K562 (cell line): ENCODE measurements around the gene ALG12. TPM values are rescaled to one million over a fixed set of nuclear protein-coding genes. Genes with fewer than 3 reads are reported as not detected.
A peak's percentile ranks its signal among the peaks of the same experiment; 100 is the strongest.

Experiments used
- ATAC-seq: fragments of 200-7000 bp; cut with Tn5 transposase; 3 replicates; pipeline ENCODE4 v1.9.1; 2020; ENCODE audit warnings: moderate library complexity
- BruUV-seq: library from RNA; stranded (reverse); fragments of 400-500 nt; replicated peaks from 2 replicates; lab custom pipeline; 2021; lab: Mats Ljungman, UMichigan
- CTCF ChIA-PET: fragments of 300-600 bp; formaldehyde crosslinking; extraction: SDS; loops from one replicate; lab custom pipeline; 2021; ENCODE audit warnings: low intra/inter-chr PET ratio; lab: Yijun Ruan, JAX
- POLR2A ChIA-PET: fragments of 300-600, 350-650 bp; sonication (Branson Sonifier 250); formaldehyde crosslinking; extraction: SDS; loops from one replicate; lab custom pipeline; 2021; ENCODE audit warnings: antibody characterized with exemption, inconsistent platforms; lab: Yijun Ruan, JAX
- DNase-seq, 4 experiments: peaks; one replicate each; pipeline versions ENCODE4 v3.0.0 to v3.0.0-alpha.2; 2011 to 2018; ENCODE audit warnings: low spot score in 3 of 4, mixed read lengths in 3 of 4; ENCODE audit errors: extremely low read depth in 1 of 4
- FAIRE-seq: peaks from 2 replicates; lab custom pipeline; 2011; peaks lifted over from hg19 to GRCh38; lab: Jason Lieb, UNC
- H2AFZ ChIP-seq: 2 replicates; pipeline ENCODE4 v1.6.0; 2011; ENCODE audit warnings: low read depth, low read length, control low read depth, inconsistent platforms
- H3K27ac ChIP-seq: fragments of 200-600 bp; 3 replicates; pipeline ENCODE4 v1.8.0; 2011; ENCODE audit warnings: low read depth, mild to moderate bottlenecking, control low read depth, inconsistent platforms, low read length, moderate library complexity, mixed read lengths; ENCODE audit errors: extremely low read depth
- H3K27me3 ChIP-seq, 2 experiments: fragments of 300-600 bp in 1 of 2; 2 replicates in 1 of 2; 3 replicates in 1 of 2; pipeline versions ENCODE4 v1.6.0 to v1.8.0; 2011; ENCODE audit warnings: inconsistent platforms in 2 of 2, low read length in 2 of 2, mild to moderate bottlenecking in 1 of 2, mixed read lengths in 1 of 2, moderate library complexity in 1 of 2; ENCODE audit not compliant: control insufficient read depth in 2 of 2, insufficient read depth in 2 of 2
- H3K36me3 ChIP-seq: fragments of 300-600 bp; 3 replicates; pipeline ENCODE4 v1.8.0; 2011; ENCODE audit warnings: mild to moderate bottlenecking, low read length, inconsistent platforms; ENCODE audit not compliant: control insufficient read depth, insufficient read depth
- H3K4me1 ChIP-seq, 2 experiments: fragments of 200-600 bp in 1 of 2; replicated peaks in 1 of 2; 2 replicates in 1 of 2; 3 replicates in 1 of 2; pipeline versions ENCODE4 v1.5.1 to v1.8.0; 2011; ENCODE audit warnings: inconsistent platforms in 2 of 2, low read length in 2 of 2, mild to moderate bottlenecking in 1 of 2, mixed read lengths in 1 of 2, moderate library complexity in 1 of 2; ENCODE audit not compliant: control insufficient read depth in 2 of 2, insufficient read depth in 2 of 2
- H3K4me2 ChIP-seq: 2 replicates; pipeline ENCODE4 v1.6.1; 2011; ENCODE audit warnings: low read length, control low read depth, inconsistent platforms, mixed read lengths; ENCODE audit not compliant: insufficient read depth
- H3K4me3 ChIP-seq: fragments of 200-600 bp; sonication (generic), shearing (Covaris generic); 2 replicates; pipeline ENCODE4 v1.5.1; 2016; ENCODE audit warnings: control low read depth, inconsistent platforms
- H3K79me2 ChIP-seq: fragments of 200-600 bp; 3 replicates; pipeline ENCODE4 v1.8.0; 2011; ENCODE audit warnings: low read length, inconsistent platforms; ENCODE audit not compliant: control insufficient read depth, insufficient read depth
- H3K9ac ChIP-seq, 2 experiments: 2 replicates each; pipeline versions ENCODE4 v1.6.0 to v1.6.1; 2011; ENCODE audit warnings: low read depth in 2 of 2, low read length in 2 of 2, control low read depth in 1 of 2, inconsistent platforms in 1 of 2, mild to moderate bottlenecking in 1 of 2, mixed read lengths in 1 of 2; ENCODE audit not compliant: insufficient read depth in 1 of 2
- H3K9me1 ChIP-seq: one replicate; pipeline ENCODE4 v1.6.0; 2011; ENCODE audit warnings: inconsistent platforms, mild to moderate bottlenecking, low read length, moderate library complexity; ENCODE audit not compliant: control insufficient read depth, insufficient read depth
- H3K9me3 ChIP-seq: replicated peaks from 2 replicates; pipeline ENCODE4 v1.5.1; 2011; ENCODE audit warnings: low read depth, low read length, inconsistent platforms; ENCODE audit not compliant: control insufficient read depth, insufficient read depth
- H4K20me1 ChIP-seq: replicated peaks from 2 replicates; pipeline ENCODE4 v1.6.1; 2011; ENCODE audit warnings: low read length, inconsistent platforms, mixed read lengths; ENCODE audit not compliant: control insufficient read depth, insufficient read depth
- DEAF1 ChIP-seq: fragments of 450-650 bp; formaldehyde crosslinking; IDR thresholded peaks from 2 replicates; pipeline ENCODE4 v1.4.0; 2020; ENCODE audit warnings: mild to moderate bottlenecking, moderate library complexity
- FOSL1 ChIP-seq: fragments of 200-800 bp; sonication (Bioruptor generic); conservative IDR thresholded peaks from 2 replicates; pipeline ENCODE4 v1.6.1; 2016; ENCODE audit warnings: missing genetic modification characterization, missing compliant biosample characterization
- KAT7 ChIP-seq: sonication (generic); formaldehyde crosslinking; IDR thresholded peaks from 2 replicates; pipeline ENCODE4 v1.8.0; 2022; ENCODE audit warnings: missing genetic modification reagents, mild to moderate bottlenecking, borderline replicate concordance
- RFX1 ChIP-seq: fragments of 450-650 bp; IDR thresholded peaks from 2 replicates; pipeline ENCODE4 v1.6.1; 2016; ENCODE audit warnings: mild to moderate bottlenecking, moderate library complexity
- ZFP36 ChIP-seq: fragments of 150-350 bp; IDR thresholded peaks from 2 replicates; pipeline ENCODE4 v1.6.1; 2018; ENCODE audit warnings: low read length, low read depth; ENCODE audit not compliant: partially characterized antibody
- ZNF76 ChIP-seq: fragments of 250-450 bp; sonication (Bioruptor Pico); IDR thresholded peaks from 2 replicates; pipeline ENCODE4 v1.4.0; 2020; ENCODE audit warnings: mild to moderate bottlenecking, moderate library complexity, borderline replicate concordance
- WGBS: fragments of 100-300 bp; shearing (Covaris generic); methylation state at CpG from one replicate; pipeline ENCODE4 v1.1.6; 2016; ENCODE audit warnings: low coverage, mixed read lengths; ENCODE audit not compliant: insufficient coverage; ENCODE audit errors: missing lambda C conversion rate; 5-methylcytosine and 5-hydroxymethylcytosine counted together
- in situ Hi-C: fragments of 300-500 bp; cut with MboI; formaldehyde crosslinking; loops from 4 replicates; pipeline ENCODE4 v1.15.0; 2018; ENCODE audit warnings: inconsistent platforms, mixed read lengths
- intact Hi-C: fragments of 100-400 bp; cut with micrococcal nuclease; formaldehyde crosslinking; loops from 2 replicates; pipeline ENCODE4 v1.14.2; 2022
- polyA plus RNA-seq, 8 experiments: library from polyadenylated mRNA; depleted of rRNA in 4 of 8; stranded (reverse) in 5 of 8; unstranded in 3 of 8; fragments of >200 nt; fragmentation: Nextera tagmentation in 2 of 8; fragmentation: Illumina TruSeq in 1 of 8; extraction: Ambion mirVana in 2 of 8; extraction: Trizol in 1 of 8; gene quantifications; 2 replicates each; pipeline versions ENCODE4 v1.2.1 to v1.2.3, GENCODE V29; 2011 to 2014; ENCODE audit warnings: inconsistent platforms in 1 of 8, missing spikeins in 1 of 8
- total RNA-seq, 7 experiments: library from RNA; depleted of rRNA in 6 of 7; stranded (reverse); fragments of >200 nt in 6 of 7; fragmentation: Illumina TruSeq in 2 of 7; extraction: Trizol in 2 of 7; gene quantifications; 2 replicates each; pipeline versions ENCODE4 v1.2.1 to v1.2.3, GENCODE V29; 2011 to 2021; ENCODE audit warnings: low replicate concordance in 1 of 7

The ALG12 gene
- total and polyA plus RNA-seq, 9 of the 15 experiments (the other 6 are each of a cell fraction or from before 2014, with no cell fraction given) = 0.20 to 8.5 (median 3.4) TPM

GRCh38 chr22:49943771-49944398 is 25.6 kb upstream of the ALG12 start:
- H3K27ac ChIP-seq = peak overlapping the region; percentile 68; the same call in 1 of the 3 replicates
- no peak for FAIRE-seq
- CTCF ChIA-PET = no interaction called here
- 0 out of 4 replicates have a peak overlapping the region, but pooled peaks of 1 of the 2 experiments have one; percentile 7 for H3K9ac ChIP-seq
- peaks cover 8 to 66% of the 10 kb centered on the region in 2 experiments; a peak in 3 of 5 replicates for H3K4me1 ChIP-seq
- in situ Hi-C loops (no loop called here), intact Hi-C loops (no loop called here)
- H3K79me2 ChIP-seq = no peaks in the 10 kb centered on the region
- no peak for TF ChIP-seq ZNF76 (CRISPR knock-in tag)
- no peak for TF ChIP-seq KAT7
- TF ChIP-seq ZFP36 = peak; percentile 44
- TF ChIP-seq, all 486 proteins: peak for 1
- ATAC-seq (no peak), DNase-seq (no peak)
- Histone ChIP-seq H3K9me1 (no peaks in the 10 kb centered on the region), H3K36me3 (no peaks in the 10 kb centered on the region), H3K9me3 (no peaks in the 10 kb centered on the region), H3K27me3 (no peaks in the 10 kb centered on the region), H2AFZ (no peak overlapping the region), H4K20me1 (no peaks in the 10 kb centered on the region), H3K4me3 (no peak overlapping the region), H3K4me2 (no peak overlapping the region)
- whole genome bisulfite sequencing = 90% methylated on average over 12 of the region's 25 CpGs
- no TSS peak for BruUV-seq
- POLR2A ChIA-PET = interaction anchor here (0.6 to 0.9 kb wide), 2 partner anchors 15 to 16 kb away, joined by 3 to 5 read pairs; no protein-coding TSS in a partner anchor

GRCh38 chr22:49943405-49943765 is 25.1 kb upstream of the ALG12 start:
- ChIA-PET POLR2A (interaction anchor here (0.6 to 0.9 kb wide), 3 partner anchors 15 to 59 kb away, joined by 3 to 5 read pairs (median 3); no protein-coding TSS in a partner anchor), CTCF (no interaction called here)
- DNase-seq (no peak), ATAC-seq (no peak), FAIRE-seq (no peak)
- Histone ChIP-seq H4K20me1 (no peaks in the 10 kb centered on the region), H3K27ac (no peak overlapping the region), H3K36me3 (no peaks in the 10 kb centered on the region), H3K9ac (peak overlapping the region in 1 of 2 experiments; percentile 71; a peak in 2 of 4 replicates), H3K27me3 (no peaks in the 10 kb centered on the region), H3K4me2 (no peak overlapping the region), H3K9me1 (no peaks in the 10 kb centered on the region), H3K9me3 (no peaks in the 10 kb centered on the region), H3K4me1 (peaks cover 8 to 66% of the 10 kb centered on the region in 2 experiments; a peak in 3 of 5 replicates), H3K79me2 (no peaks in the 10 kb centered on the region), H2AFZ (no peak overlapping the region), H3K4me3 (no peak overlapping the region)
- WGBS = 46% methylated on average over 6 of the region's 11 CpGs
- in situ Hi-C loops (no loop called here), intact Hi-C loops (no loop called here)
- no TSS peak for BruUV-seq
- TF ChIP-seq RFX1 = no peak
- no peak for TF ChIP-seq FOSL1 (tag)
- no peak for TF ChIP-seq DEAF1 (CRISPR knock-in tag)
